ENCODE data around the gene POU2F1.

- TF ChIP-seq CTCF (IDR thresholded peaks at IDR 0.05) (no peak), EZH2phosphoT487 (IDR thresholded peaks at IDR 0.05) (no peak)
Measured at GRCh38 chr1:167251472-167251871, 30.8 kb downstream of the POU2F1 start.

All from neural progenitor cell (in vitro differentiated cells).